Activated naive CD8-positive, alpha-beta T cell treated with anti-CD3 and anti-CD28 coated beads for 36 hours (primary cell): Measurements from ENCODE around the gene SLX9. TPM values are rescaled to one million over a fixed set of nuclear protein-coding genes. Genes with fewer than 3 reads are reported as not detected.

Source experiments
- DNase-seq: peaks from one replicate; pipeline ENCODE4 v3.0.0; 2021
- H3K27ac Mint-ChIP-seq: one replicate; pipeline ENCODE4 v1.8.0; 2022; ENCODE audit warnings: mild to moderate bottlenecking, moderate library complexity, mixed read lengths
- H3K27me3 Mint-ChIP-seq: one replicate; pipeline ENCODE4 v1.8.0; 2022; ENCODE audit warnings: mild to moderate bottlenecking, mixed read lengths
- H3K36me3 Mint-ChIP-seq: one replicate; pipeline ENCODE4 v1.8.0; 2021; ENCODE audit warnings: mild to moderate bottlenecking, mixed read lengths
- H3K4me1 Mint-ChIP-seq: one replicate; pipeline ENCODE4 v1.8.0; 2021; ENCODE audit warnings: mixed read lengths
- H3K4me3 Mint-ChIP-seq: one replicate; pipeline ENCODE4 v1.8.0; 2022; ENCODE audit warnings: mild to moderate bottlenecking, moderate library complexity, mixed read lengths
- H3K9me3 Mint-ChIP-seq: one replicate; pipeline ENCODE4 v1.8.0; 2022; ENCODE audit warnings: mixed read lengths
- total RNA-seq, 2 experiments: library from RNA; stranded (reverse); gene quantifications; one replicate each; pipeline ENCODE4 v1.2.3, GENCODE V29; 2021

SLX9 gene
- total RNA-seq, 2 experiments from 2014 or later, result 85.9 to 93.6 TPM

DNA sequence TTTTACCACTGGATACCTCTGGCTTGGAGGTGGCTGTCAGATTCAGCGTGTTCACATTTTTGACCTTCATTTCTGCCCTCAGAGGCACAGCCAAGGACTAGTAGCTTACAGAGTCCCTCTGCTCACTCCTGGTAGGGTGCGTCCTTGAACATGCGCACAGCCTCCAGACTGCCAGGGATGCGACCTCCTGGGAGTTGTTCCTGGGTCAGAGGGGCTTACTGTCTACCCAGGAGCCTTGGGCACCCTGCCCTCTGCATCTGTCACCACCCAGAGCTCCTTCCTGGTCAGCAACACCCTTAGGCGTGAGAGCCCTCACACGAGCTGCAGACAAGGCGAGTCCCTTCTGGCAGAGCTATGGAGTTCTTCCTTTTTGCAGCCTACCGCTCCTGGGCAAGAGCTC is 1.7 kb downstream of the SLX9 start:
- Mint-ChIP-seq H3K9me3 (no peaks in the 10 kb centered on the region), H3K27ac (no peak overlapping the region), H3K4me1 (peaks cover 36% of the 10 kb centered on the region), H3K27me3 (no peaks in the 10 kb centered on the region), H3K4me3 (peak overlapping the region; percentile 93), H3K36me3 (peaks cover 18% of the 10 kb centered on the region)
- no peak for DNase-seq

DNA sequence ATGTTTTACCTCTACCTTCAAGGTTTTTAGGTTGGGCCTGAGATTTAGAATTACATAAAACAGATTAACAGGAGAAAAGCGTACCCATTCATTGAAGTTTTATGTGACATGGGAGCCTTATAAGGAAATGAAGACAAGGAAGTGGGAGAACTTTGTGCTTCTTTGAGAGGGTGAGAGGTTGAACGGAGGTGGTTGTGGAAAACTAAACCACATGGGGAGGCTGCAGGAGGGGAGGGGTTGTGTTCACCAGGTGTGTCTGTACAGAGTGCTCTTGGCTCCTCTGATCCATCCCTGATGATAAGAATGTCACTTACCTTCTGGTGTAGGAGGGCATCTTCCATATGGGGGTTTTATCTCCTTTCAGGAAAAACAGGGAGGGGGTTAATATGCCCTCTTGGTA is 2.7 kb downstream of the SLX9 start:
- H3K27me3 Mint-ChIP-seq, result no peaks in the 10 kb centered on the region
- peak overlapping the region; percentile 93 for H3K4me3 Mint-ChIP-seq
- peaks cover 18% of the 10 kb centered on the region for H3K36me3 Mint-ChIP-seq
- peaks cover 36% of the 10 kb centered on the region for H3K4me1 Mint-ChIP-seq
- H3K27ac Mint-ChIP-seq, result peak overlapping the region; percentile 51
- DNase-seq, result no peak
- H3K9me3 Mint-ChIP-seq, result no peaks in the 10 kb centered on the region

DNA sequence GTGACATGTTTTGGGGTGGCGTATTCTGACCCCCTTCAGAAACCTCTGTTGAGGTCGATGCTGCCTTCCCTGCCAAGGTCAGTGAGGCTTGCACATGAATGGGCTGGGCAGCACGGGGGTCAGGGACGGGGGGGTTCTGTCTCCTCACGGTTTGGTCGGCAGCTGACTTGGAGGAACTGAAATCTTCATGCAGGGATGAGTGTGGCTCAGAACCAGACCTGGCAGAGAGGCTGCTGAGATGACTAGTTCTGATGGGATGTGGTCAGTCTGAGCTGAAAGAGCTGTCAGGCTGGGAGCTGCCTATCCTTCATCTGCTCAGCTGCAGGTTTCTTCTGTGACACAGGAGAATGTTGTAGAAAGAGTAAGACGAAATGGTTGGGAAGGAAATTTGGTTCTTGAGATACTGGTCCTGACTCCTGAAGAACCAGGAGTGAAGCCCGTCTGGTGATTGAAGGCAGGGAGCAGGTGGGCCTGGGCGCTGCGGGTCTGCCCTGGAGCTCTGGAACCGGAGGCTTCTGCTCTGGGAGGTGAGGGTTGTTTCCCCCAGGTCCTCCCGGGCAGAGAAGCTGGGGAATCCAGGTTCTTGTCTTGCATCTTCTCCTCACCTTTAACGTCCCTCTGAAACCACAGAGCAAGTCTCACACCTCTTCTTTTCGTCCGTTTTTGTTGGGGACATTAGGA is 3.3 kb downstream of the SLX9 start:
- Mint-ChIP-seq H3K9me3 (no peaks in the 10 kb centered on the region), H3K27ac (no peak overlapping the region), H3K4me1 (peaks cover 36% of the 10 kb centered on the region), H3K27me3 (no peaks in the 10 kb centered on the region), H3K4me3 (no peak overlapping the region), H3K36me3 (peaks cover 18% of the 10 kb centered on the region)
- no peak for DNase-seq

DNA sequence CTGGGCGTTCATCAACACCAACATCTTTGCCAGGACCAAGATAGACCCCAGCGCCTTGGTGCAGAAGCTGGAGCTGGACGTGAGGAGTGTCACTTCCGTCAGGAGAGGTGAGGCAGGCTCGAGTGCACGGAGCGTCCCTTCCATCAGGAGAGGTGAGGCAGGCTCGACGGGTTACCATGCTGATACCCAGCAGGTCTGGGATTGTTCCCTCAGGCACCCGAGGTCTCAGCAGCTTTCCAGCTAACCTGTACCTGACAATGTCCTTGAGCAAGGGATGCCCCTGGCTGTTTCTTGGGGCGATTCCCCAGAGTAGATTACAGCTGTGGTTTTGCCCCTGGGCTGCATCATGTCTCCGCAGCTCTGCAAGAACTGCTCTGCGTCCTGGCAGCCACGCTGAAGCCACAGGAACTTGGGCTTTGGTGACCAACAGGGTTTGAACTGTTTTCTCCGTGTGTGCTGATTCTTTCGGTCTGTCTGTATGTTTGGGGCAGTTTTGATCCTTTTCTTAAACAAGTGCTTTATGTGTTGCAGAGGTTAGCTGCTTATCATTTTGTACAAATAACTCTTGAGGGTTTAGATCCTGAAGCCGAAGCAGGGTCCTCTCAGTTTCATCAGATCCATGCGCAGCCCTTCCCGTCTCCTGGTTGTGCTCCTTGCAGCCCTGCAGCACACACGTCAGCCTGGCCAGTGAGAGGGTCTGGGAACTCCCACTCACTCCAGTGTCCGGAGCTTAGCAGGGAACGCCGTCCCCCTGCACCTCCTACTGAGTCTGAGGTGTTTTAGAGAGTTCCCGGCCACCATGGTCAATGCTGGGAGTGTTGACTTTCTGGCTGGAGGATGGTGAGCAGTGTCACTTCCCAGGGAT is 4.1 kb downstream of the SLX9 start:
- H3K36me3 Mint-ChIP-seq, result peaks cover 18% of the 10 kb centered on the region
- no peak for DNase-seq
- no peak overlapping the region for H3K27ac Mint-ChIP-seq

DNA sequence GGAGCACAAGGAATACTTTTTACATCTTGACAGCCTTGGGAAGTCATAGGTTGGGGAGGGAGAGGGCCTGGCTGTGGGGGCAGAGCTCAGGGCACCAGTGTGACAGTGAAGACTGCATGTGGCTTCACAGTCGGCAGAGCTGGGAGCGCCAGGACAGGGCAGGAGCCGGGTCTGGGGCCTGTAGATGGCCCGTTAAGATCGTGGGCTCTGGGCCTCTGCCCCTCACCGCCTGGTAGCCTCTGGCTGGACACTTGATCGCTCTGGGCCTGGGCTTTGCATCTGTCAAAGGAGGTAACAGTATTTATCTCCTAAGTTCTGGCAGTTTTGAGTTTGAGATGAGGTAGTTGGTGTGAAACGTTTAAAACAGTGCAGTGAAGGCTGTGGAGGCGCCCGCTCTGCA is 4.8 kb downstream of the SLX9 start:
- H3K4me3 Mint-ChIP-seq, result no peak overlapping the region
- no peak for DNase-seq
- H3K36me3 Mint-ChIP-seq, result peaks cover 18% of the 10 kb centered on the region
- H3K4me1 Mint-ChIP-seq, result peaks cover 28% of the 10 kb centered on the region
- no peaks in the 10 kb centered on the region for H3K27me3 Mint-ChIP-seq
- H3K27ac Mint-ChIP-seq, result no peak overlapping the region
- H3K9me3 Mint-ChIP-seq, result no peaks in the 10 kb centered on the region

More for the DNA sequence above, 4.1 kb downstream of the SLX9 start:
- Mint-ChIP-seq H3K9me3 (no peaks in the 10 kb centered on the region), H3K27me3 (no peaks in the 10 kb centered on the region), H3K4me1 (peaks cover 33% of the 10 kb centered on the region), H3K4me3 (no peak overlapping the region)

DNA sequence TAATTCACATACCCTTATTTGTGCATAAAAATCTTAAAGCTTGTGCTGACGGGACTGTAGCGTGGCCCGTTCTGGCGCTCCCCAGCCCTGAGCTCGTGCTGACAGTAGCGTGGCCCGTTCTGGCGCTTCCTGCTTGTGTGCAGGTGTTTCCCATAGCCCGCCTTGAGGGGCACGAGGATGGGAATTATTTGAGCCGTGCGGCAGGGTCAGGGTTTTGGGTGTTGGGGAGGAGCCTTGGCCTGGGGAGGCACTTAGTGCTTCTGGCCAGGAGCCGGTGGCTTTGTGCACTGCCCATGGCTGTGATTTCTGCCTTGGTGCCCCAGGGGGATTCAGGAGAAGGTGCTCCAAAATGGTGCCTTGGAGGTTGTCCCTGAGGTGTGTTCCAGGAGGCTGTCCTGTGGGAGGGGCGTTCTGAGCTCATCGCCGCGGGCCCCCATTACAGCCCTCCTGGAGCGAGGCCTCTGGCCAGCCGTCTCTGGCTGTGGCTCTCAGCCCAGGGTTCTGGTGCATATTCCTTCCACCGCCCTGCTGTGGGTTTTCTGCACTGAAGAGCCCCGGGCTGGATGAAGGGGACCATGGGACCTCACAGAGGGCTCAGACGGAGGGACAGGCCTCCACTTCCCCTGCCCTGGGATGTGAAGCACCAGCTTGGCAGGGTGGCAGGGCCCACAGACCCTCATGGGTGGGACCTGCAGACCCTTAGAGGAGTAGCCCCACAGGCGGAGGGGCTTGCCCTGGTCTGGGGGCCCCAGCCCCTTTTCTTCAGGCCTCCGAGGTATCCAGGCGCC is 6.6 kb downstream of the SLX9 start:
- Mint-ChIP-seq H3K4me3 (no peak overlapping the region), H3K27me3 (no peaks in the 10 kb centered on the region), H3K4me1 (peaks cover 19% of the 10 kb centered on the region), H3K9me3 (no peaks in the 10 kb centered on the region), H3K27ac (no peak overlapping the region), H3K36me3 (peaks cover 12% of the 10 kb centered on the region)
- DNase-seq, result no peak

DNA sequence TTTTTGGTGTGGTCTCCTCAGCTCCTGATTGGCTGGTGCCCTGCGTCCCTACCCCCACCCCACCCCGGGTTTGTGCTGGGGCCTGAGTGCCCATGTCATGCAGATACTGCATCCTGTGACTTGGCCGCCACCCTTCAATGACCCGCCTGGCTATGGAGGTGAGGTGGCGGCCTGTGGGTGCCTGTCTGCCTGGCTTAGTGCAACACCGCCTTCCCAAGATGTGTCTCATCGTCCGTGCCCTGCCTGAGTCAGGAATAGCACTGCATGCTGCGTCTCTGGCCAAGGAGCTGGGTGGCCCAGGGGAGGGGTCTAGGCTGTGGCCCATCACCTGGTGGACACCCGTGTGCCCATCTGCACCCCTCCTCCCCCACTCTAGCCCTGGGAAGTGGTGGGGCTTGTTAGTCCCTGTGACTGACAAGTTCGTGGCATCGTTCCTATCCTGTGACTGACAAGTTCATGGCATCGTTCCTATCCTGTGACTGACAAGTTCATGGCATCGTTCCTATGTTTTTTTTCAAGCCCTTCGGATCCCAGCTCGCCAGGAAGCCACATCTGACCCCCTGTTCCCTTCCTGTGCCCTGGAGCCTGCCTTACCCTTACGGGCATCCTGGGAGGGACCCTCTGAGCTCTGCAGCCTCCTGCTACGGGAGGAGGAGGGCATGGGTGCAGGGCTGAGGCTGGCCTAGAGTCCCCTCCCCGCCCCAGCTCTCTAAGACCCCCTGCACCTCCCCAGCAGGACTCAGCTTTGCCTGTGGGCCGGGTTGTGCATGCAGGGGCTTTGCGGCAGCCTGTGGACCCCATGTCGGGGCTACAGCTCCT is 7.5 kb downstream of the SLX9 start:
- no peaks in the 10 kb centered on the region for H3K27me3 Mint-ChIP-seq
- H3K36me3 Mint-ChIP-seq, result peaks cover 9% of the 10 kb centered on the region
- no peak for DNase-seq
- H3K4me3 Mint-ChIP-seq, result no peak overlapping the region
- H3K4me1 Mint-ChIP-seq, result peaks cover 10% of the 10 kb centered on the region
- no peak overlapping the region for H3K27ac Mint-ChIP-seq
- no peaks in the 10 kb centered on the region for H3K9me3 Mint-ChIP-seq

DNA sequence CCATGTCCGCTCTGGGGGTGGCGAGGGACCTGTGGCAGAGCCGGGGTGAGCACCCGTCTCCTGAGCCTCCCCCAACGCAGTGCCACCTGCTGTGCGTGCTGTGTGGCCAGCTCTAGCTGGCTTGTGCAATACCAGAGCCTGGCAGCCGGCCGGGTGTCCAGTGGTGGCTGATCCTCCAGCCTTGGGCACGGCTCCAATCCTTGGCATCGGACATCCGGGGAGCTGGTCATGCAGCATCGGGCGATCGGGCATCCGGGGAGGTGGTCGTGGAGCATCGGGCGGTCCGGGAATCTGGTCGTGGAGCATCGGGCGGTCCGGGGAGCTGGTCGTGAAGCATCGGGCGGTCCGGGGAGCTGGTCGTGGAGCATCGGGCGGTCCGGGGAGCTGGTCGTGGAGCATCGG is 8.1 kb downstream of the SLX9 start:
- H3K27me3 Mint-ChIP-seq, result no peaks in the 10 kb centered on the region
- peaks cover 7% of the 10 kb centered on the region for H3K4me1 Mint-ChIP-seq
- no peak overlapping the region for H3K4me3 Mint-ChIP-seq
- H3K27ac Mint-ChIP-seq, result no peak overlapping the region
- no peaks in the 10 kb centered on the region for H3K9me3 Mint-ChIP-seq
- H3K36me3 Mint-ChIP-seq, result peaks cover 7% of the 10 kb centered on the region
- no peak for DNase-seq

DNA sequence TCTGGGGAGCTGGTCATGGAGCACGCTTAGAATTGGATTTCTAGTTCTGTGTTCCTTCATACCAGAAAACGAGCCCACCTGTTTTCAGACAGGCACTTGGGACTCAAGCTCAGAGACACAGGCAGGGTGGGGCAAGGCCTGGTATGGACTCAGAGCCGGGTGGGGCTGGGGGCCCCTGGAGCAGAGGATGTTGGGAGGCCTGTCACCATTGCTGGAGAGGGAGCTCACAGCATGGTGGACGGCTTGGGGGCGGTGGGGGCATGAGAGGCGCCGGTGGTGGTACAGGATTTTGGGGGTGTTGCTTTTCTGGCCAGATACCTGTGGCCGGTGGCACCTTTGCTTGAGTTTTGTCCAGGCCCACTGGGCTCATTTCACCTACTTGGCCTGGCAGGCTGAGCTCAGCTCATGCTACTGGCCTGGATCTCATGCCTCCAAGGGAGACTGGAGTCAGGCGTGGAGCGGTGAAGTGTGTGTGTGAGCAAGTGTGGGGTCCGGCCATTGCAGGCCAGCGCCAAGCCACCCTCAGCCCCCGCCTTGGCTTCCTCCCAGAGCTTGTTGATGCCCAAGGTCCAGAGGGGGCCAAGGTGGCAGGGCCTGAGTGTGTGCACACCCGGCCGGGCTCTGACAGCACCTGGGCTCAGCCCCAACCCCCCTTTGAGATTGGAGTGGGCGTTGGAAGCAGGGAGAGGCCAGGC is 8.7 kb downstream of the SLX9 start:
- Mint-ChIP-seq H3K27ac (no peak overlapping the region), H3K9me3 (no peaks in the 10 kb centered on the region), H3K36me3 (peaks cover 7% of the 10 kb centered on the region), H3K4me1 (peaks cover 4% of the 10 kb centered on the region), H3K27me3 (no peaks in the 10 kb centered on the region), H3K4me3 (no peak overlapping the region)
- DNase-seq, result no peak

DNA sequence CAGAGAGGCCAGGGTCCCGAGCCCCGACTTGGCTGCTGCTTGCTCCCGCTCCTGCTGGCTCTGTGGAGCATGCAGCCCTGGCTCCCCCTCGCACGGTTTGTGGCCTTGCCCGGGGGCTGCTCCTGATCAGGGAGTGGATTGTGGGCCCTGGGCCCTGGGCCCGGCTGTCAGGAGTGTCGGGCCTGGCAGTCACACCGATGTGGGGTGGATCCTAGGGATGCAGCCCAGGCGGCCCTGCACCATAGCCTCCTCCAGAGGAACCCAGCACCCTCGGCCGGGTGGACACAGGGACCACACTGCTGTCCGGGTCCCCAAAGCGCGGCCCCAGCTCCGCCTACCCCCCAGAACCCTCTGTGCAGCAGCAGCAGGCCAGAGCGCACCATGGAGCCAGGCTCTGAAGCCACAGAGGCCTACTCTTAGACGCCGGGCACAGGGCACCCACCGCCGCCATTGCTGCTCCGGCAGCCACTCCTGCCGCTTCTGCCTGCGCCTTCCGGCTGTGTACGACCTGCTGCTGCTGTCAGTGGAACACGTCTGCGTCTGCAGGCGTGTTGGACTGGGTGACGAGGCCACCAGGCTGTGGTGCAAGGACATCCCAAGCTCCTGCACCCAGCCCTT is 9.4 kb downstream of the SLX9 start:
- no peak overlapping the region for H3K4me3 Mint-ChIP-seq
- DNase-seq, result no peak
- peaks cover 9% of the 10 kb centered on the region for H3K36me3 Mint-ChIP-seq
- H3K9me3 Mint-ChIP-seq, result no peaks in the 10 kb centered on the region
- no peak overlapping the region for H3K27ac Mint-ChIP-seq
- no peaks in the 10 kb centered on the region for H3K27me3 Mint-ChIP-seq
- H3K4me1 Mint-ChIP-seq, result peaks cover 4% of the 10 kb centered on the region

DNA sequence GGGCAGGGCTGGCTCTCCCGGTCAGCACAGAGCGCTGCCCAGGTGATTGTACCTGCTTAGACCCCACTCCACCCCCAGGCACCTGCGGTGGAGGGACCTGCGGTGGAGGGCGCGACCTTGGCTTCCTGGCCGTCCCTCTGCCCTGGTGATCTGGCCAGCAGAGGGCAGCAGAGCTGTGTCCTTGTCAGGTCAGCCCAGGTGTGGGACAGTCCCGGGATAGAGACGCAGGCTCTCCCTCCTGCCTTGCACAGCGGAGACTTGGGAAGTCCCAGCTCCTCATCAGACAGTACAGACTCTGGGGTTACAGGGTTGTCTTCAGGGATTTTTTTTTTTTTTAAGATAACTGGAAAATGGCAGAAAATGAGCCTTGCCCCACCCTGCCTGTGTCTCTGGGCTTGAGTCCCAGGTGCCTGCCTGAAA is 10.0 kb downstream of the SLX9 start:
- H3K36me3 Mint-ChIP-seq, result peaks cover 7% of the 10 kb centered on the region
- no peak overlapping the region for H3K4me3 Mint-ChIP-seq
- H3K27me3 Mint-ChIP-seq, result no peaks in the 10 kb centered on the region
- peak; percentile 74 for DNase-seq
- H3K27ac Mint-ChIP-seq, result no peak overlapping the region
- no peaks in the 10 kb centered on the region for H3K9me3 Mint-ChIP-seq
- peaks cover 3% of the 10 kb centered on the region for H3K4me1 Mint-ChIP-seq

DNA sequence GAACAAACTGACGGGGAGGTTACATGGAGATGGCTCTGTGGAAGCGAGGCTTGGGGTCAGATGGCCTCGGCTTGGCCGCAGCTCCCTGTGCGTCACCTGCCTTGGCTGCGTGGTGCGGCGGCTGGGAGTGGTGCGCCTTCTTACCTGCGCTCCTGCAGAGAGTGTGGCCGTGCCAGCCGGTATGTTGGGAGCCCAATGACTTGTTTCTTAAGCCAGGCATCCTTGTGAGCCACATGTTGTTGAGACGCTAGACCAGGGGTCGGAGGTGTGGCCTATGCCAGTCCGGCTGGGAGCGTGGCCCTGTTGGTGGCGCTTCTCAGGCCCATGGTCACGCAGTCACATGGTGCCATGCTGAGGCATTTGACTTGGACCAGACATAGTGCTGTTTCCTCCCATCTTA is 10.5 kb downstream of the SLX9 start:
- Mint-ChIP-seq H3K4me1 (peaks cover 2% of the 10 kb centered on the region), H3K9me3 (no peaks in the 10 kb centered on the region), H3K27ac (no peak overlapping the region), H3K27me3 (no peaks in the 10 kb centered on the region), H3K4me3 (no peak overlapping the region), H3K36me3 (peaks cover 6% of the 10 kb centered on the region)
- DNase-seq, result no peak

DNA sequence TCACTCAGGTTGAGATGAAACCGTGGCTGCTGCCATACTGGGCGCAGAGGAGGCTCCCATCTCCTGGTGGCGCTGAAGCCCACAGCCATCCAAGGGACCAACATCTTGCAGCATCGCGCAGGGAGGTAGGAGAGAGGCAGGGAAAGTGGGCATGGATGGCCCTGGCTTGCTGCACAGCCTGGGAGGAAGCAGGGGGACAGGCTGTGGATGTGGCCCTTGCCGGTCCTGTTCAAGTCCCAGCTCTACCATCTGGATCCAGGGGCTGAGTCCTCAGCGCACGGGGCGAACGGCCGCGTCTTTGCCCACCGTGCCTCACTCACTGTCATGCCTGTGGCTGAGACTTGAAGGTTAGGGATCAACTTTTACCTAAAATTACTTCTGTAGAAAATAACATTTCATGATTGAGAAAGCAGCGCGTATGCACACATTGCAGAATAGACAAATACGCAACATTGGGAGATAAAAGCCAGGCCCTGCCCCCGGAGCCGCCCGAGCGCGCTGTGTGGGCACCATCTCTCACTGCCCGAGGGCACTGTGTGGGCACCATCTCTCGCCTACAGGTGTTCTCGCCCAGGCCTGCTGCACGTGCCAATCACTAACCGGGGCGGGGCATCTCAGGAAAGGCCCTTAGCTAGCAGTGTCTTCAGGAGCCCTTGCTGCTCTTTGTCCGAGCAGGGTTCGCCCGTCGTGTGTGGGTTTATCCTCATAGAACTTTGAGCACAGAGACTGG is 11.5 kb downstream of the SLX9 start:
- Mint-ChIP-seq H3K4me3 (no peak overlapping the region), H3K9me3 (no peaks in the 10 kb centered on the region), H3K27me3 (no peaks in the 10 kb centered on the region), H3K27ac (no peak overlapping the region), H3K36me3 (peaks cover 4% of the 10 kb centered on the region), H3K4me1 (peaks cover 4% of the 10 kb centered on the region)
- DNase-seq, result no peak
